ENCODE measurements around the gene PCF11.
"Not testable (repeated sequence)": the region's sequence is repeated elsewhere in the genome, so short reads cannot be mapped to it uniquely, and the experiment has no call there.

PCF11 gene

DNA sequence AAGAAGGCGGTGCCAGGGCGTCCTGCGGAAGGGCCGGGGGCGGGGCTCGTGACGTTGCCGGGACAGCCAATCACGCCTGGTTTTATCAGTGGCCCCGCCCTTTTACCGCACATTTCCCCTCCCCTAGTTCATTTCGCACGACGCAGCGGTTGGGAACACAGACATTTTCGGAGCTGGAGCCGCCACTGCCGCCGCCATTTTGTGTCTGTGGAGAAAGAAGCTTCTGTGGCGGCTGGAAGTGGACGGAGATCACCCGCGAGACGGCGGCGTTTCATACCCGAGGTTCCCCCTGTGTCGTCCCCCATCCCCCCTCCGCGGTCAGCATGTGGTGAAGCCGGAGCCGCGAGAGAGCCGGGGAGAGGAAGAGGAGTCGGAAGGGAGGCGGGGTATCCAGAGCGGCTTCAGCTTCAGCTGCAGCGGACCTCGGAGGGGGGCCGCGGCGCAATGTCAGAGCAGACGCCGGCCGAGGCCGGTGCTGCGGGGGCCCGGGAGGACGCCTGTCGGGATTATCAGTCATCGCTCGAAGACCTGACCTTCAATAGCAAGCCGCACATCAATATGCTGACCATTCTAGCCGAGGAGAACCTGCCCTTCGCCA, at the start of gene PCF11:
TSS of gene PCF11 (plus strand) at position 136 of the 598 bp plus-strand sequence. CDS start at position 445, 309 bp downstream.
- no peak for DNase-seq

GRCh38 chr11:83112886-83113285, 44.0 kb upstream of the PCF11 start:
- DNase-seq: no peak

DNA sequence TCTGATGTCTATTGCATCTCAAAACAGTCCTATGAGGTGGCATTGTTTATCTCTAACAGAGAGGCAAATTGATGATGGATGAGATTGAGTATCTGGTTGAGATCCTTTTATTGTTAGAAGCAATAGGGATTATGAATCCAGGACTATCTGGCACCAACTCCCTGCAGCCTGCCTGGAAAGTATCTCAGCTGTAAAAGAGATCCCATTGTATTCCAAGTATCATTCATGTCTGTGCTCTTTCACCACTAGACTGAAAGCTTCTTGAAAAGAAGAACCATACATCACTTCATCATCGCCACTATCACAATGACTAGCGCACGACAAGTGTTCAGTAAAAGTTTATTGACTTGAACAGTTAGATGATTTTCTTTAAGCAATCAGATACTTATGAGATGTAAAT, 41.9 kb upstream of the PCF11 start:
- no peak for DNase-seq

DNA sequence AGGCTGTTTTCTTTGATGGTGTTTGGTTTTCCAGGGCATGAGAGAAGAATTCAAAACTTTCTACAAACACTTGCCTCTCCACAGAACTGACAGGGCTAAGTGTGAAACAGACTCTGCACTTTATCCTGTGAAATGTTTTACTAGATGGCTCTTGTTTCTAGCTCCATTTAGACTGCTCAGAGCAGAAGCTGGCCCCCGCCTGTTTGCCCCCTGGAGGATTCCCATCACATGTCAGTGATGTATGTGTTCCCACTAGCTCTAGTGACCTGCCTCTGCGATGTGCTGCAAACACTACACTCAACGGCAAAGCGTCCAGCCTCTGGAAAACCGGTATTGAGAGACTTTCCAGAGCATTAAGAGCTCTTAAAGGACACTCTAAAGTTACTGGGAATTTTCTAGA, 41.4 kb upstream of the PCF11 start:
- DNase-seq: no peak

DNA sequence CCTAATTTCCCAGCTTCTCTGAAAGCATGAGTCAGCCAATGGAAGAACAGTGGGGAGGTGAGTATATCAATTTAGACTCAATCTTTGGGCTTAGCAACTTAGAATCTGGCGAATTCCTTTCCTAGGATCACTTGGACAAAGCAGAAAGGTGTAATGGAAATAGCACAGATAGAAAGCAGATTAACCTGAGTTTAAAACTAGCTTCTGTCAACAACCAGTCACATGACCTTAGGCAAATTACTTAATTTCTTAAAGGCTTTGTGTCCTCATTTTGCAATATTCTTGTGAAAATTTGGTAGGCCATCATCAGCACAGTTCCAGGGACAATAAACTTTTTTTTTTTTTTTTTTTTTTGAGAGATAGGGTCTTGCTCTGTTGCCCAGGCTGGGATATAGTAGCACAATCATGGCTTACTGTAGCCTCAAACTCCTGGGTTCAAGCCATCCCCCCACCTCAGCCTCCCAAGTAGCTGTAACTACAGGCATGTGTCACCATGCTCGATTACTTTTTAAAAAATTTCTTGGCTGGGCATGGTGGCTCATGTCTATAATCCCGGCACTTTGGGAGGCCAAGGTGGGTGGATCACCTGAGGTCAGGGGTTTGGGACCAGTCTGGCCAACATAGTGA, 40.8 kb upstream of the PCF11 start:
- no peak for DNase-seq

- no peak for DNase-seq
Measured at GRCh38 chr11:83118814-83119213, 38.1 kb upstream of the PCF11 start.

- no peak for DNase-seq
Measured at GRCh38 chr11:83119216-83119615, 37.7 kb upstream of the PCF11 start.

DNA sequence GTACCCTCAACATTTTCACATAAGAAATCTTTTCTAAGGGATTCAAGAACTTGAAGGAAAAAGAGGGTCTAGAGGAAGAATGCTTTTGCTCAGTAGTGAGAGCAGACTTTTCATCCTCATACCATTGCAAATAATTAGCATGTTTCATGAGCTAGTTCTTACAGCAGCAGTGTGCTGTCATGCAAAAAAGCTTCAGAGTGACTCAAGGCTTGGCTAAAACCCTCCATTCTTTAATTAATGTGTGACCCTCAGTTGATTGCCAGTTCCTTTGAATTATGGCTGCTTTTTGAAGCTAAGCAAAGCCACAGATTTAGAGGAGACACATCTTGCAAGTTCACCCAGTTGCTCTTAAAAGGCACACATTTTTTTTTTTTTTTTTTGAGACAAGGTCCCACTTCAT, 36.6 kb upstream of the PCF11 start:
- DNase-seq: no peak

GRCh38 chr11:83122050-83122449, 34.9 kb upstream of the PCF11 start:
- DNase-seq: no peak

- no peak for DNase-seq
Measured at GRCh38 chr11:83122766-83123165, 34.2 kb upstream of the PCF11 start.

GRCh38 chr11:83124636-83125424, 32.1 kb upstream of the PCF11 start:
- DNase-seq: no peak

DNA sequence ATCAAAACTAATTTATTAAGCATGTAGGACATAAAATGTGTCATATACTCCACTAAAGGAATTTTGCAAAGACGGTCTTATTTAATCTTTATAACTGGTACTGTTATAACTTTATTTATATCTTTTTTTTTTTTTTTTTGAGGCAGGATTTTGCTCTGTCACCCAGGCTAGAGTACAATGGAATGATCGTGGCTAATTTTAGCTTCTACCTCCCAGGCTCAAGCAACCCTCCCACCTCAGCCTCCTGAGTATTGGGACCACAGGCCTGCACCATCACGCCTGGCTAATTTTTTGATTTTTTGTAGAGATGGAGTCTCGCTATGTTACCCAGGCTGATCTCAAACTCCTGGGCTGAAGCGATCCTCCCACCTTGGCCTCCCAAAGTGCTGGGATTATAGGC, 31.4 kb upstream of the PCF11 start:
- no peak for DNase-seq

GRCh38 chr11:83127310-83127637, 29.7 kb upstream of the PCF11 start:
- no peak for DNase-seq

- no peak for DNase-seq
Measured at GRCh38 chr11:83132191-83132590, 24.7 kb upstream of the PCF11 start.

- DNase-seq: not testable (repeated sequence)
Measured at GRCh38 chr11:83133266-83133665, 23.7 kb upstream of the PCF11 start.

DNA sequence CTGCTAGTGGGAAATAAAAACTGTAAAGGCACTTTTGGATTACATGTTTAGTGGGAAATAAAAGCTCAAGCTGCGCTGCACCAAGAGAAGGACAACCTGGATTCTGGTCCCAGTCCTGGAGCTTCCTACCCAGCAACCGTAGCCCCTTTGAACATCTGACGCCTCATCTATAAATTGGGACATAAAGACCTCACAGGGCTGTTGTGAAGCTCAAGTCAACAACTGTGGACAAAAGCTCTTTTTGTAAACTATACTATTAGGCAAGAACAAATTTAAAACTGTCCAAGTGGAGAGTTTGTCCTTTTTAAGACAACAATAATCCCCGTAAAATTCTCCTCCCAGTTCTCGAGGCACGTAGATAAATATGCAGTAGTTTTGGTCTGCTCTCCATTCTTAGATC, 17.6 kb upstream of the PCF11 start:
- DNase-seq: no peak

- DNase-seq: no peak
Measured at GRCh38 chr11:83140691-83141455, 16.1 kb upstream of the PCF11 start.

GRCh38 chr11:83147895-83148294, 9.0 kb upstream of the PCF11 start:
- no peak for DNase-seq

- DNase-seq: no peak
Measured at GRCh38 chr11:83150450-83150849, 6.5 kb upstream of the PCF11 start.

- DNase-seq: no peak
Measured at GRCh38 chr11:83151274-83151977, 5.5 kb upstream of the PCF11 start.

GRCh38 chr11:83152264-83152663, 4.7 kb upstream of the PCF11 start:
- DNase-seq: no peak

- no peak for DNase-seq
Measured at GRCh38 chr11:83153764-83154163, 3.2 kb upstream of the PCF11 start.

All from NCI-H1092 (cell line).